Caco-2 (cell line): ENCODE results near the gene MFAP3L. TPM values are rescaled to one million over a fixed set of nuclear protein-coding genes. Genes with fewer than 3 reads are reported as not detected.

Source experiments
- BruUV-seq: library from RNA; stranded (reverse); fragments of 400-500 nt; replicated peaks from 2 replicates; lab custom pipeline; 2021; lab: Mats Ljungman, UMichigan
- CTCF ChIA-PET: fragments of 300-600 bp; sonication (Branson Sonifier 250); formaldehyde crosslinking; loops from one replicate; lab custom pipeline; 2022; ENCODE audit warnings: antibody characterized with exemption; lab: Charles Lee
- POLR2A ChIA-PET: fragments of 300-600 bp; sonication (Branson Sonifier 250); formaldehyde crosslinking; loops from one replicate; lab custom pipeline; 2022; ENCODE audit warnings: antibody characterized with exemption; lab: Charles Lee
- DNase-seq, 2 experiments: peaks; one replicate each; pipeline versions ENCODE4 v3.0.0 to v3.0.0-alpha.2; 2020 to 2022
- H3K27me3 ChIP-seq: replicated peaks from 2 replicates; pipeline ENCODE4 v1.6.0; 2011; ENCODE audit warnings: low read length; ENCODE audit not compliant: control insufficient read depth, insufficient read depth
- H3K36me3 ChIP-seq: 2 replicates; pipeline ENCODE4 v1.5.1; 2011; ENCODE audit warnings: low read length; ENCODE audit not compliant: control insufficient read depth, insufficient read depth
- H3K4me1 ChIP-seq: fragments of 250-450 bp; sonication (Bioruptor Pico); 2 replicates; pipeline ENCODE4 v1.5.1; 2020; ENCODE audit warnings: mild to moderate bottlenecking
- H3K4me3 ChIP-seq: 2 replicates; pipeline ENCODE4 v1.5.1; 2011; ENCODE audit warnings: low read depth, mild to moderate bottlenecking, control low read depth, low read length
- H3K9me3 ChIP-seq: fragments of 250-450 bp; sonication (Bioruptor Pico); 2 replicates; pipeline ENCODE4 v1.5.1; 2020; ENCODE audit warnings: mild to moderate bottlenecking, moderate library complexity
- H3K27ac Mint-ChIP-seq: one replicate; pipeline ENCODE4 v1.8.0; 2022; ENCODE audit warnings: mixed read lengths; ENCODE audit not compliant: unreplicated experiment
- H3K27me3 Mint-ChIP-seq: one replicate; pipeline ENCODE4 v1.8.0; 2022; ENCODE audit warnings: mixed read lengths; ENCODE audit not compliant: insufficient read depth, unreplicated experiment
- H3K36me3 Mint-ChIP-seq: one replicate; pipeline ENCODE4 v1.8.0; 2022; ENCODE audit warnings: mild to moderate bottlenecking, mixed read lengths; ENCODE audit not compliant: insufficient read depth, unreplicated experiment
- H3K4me1 Mint-ChIP-seq: one replicate; pipeline ENCODE4 v1.8.0; 2022; ENCODE audit warnings: low read depth, mixed read lengths; ENCODE audit not compliant: unreplicated experiment
- H3K4me3 Mint-ChIP-seq: one replicate; pipeline ENCODE4 v1.8.0; 2022; ENCODE audit warnings: mild to moderate bottlenecking, moderate library complexity, mixed read lengths; ENCODE audit not compliant: unreplicated experiment
- H3K9me3 Mint-ChIP-seq: one replicate; pipeline ENCODE4 v1.8.0; 2022; ENCODE audit warnings: mixed read lengths; ENCODE audit not compliant: unreplicated experiment
- intact Hi-C: fragments of 100-400 bp; cut with micrococcal nuclease; formaldehyde crosslinking; loops from one replicate; pipeline ENCODE4 v1.10.0; 2022; ENCODE audit not compliant: unreplicated experiment
- total RNA-seq: library from RNA; stranded (reverse); gene quantifications from 2 replicates; pipeline ENCODE4 v1.2.3, GENCODE V29; 2022
- TF ChIP-seq, protein P1 (sequence below), 2 experiments: fragments of 200-600 bp in 1 of 2; IDR thresholded peaks; 1 replicate in 1 of 2; 2 replicates in 1 of 2; pipeline versions ENCODE4 v1.5.1 to v1.8.0; 2011 to 2022; ENCODE audit warnings: antibody characterized with exemption in 1 of 2, control low read depth in 1 of 2, inconsistent platforms in 1 of 2, low read depth in 1 of 2, low read length in 1 of 2, mild to moderate bottlenecking in 1 of 2, moderate library complexity in 1 of 2; ENCODE audit not compliant: insufficient read depth in 1 of 2, severe bottlenecking in 1 of 2, unreplicated experiment in 1 of 2

MFAP3L gene
- total RNA-seq, 1 experiment from 2014 or later = 2.5 TPM

DNA sequence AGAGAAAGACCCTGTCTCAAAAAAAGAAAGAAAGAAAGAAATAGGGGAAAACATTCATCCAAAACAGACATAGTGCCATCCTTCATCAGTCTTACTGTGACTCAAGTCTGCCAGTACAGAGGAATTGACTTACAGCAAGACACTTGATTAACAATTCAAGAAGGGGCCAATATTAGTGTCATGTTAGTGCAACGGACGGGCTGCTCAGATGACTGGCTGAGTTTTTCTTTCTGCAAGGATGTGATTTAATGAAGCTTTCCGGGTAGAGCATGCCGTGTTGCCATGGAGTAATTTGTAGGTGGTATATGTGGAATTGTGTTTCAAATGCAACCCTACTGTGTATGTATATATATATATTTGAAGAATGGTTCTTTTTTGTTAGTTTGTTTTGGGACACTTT, 12.6 kb upstream of the MFAP3L start:
- intact Hi-C loops = no loop called here
- H3K27ac Mint-ChIP-seq = no peak overlapping the region
- H3K4me1 Mint-ChIP-seq = no peaks in the 10 kb centered on the region
- ChIA-PET POLR2A (no interaction called here), CTCF (no interaction called here)
- Histone ChIP-seq H3K4me1 (no peaks in the 10 kb centered on the region), H3K4me3 (no peak overlapping the region), H3K36me3 (no peaks in the 10 kb centered on the region), H3K9me3 (no peaks in the 10 kb centered on the region), H3K27me3 (no peaks in the 10 kb centered on the region)
- no peaks in the 10 kb centered on the region for H3K36me3 Mint-ChIP-seq
- TF ChIP-seq, protein P1, sequence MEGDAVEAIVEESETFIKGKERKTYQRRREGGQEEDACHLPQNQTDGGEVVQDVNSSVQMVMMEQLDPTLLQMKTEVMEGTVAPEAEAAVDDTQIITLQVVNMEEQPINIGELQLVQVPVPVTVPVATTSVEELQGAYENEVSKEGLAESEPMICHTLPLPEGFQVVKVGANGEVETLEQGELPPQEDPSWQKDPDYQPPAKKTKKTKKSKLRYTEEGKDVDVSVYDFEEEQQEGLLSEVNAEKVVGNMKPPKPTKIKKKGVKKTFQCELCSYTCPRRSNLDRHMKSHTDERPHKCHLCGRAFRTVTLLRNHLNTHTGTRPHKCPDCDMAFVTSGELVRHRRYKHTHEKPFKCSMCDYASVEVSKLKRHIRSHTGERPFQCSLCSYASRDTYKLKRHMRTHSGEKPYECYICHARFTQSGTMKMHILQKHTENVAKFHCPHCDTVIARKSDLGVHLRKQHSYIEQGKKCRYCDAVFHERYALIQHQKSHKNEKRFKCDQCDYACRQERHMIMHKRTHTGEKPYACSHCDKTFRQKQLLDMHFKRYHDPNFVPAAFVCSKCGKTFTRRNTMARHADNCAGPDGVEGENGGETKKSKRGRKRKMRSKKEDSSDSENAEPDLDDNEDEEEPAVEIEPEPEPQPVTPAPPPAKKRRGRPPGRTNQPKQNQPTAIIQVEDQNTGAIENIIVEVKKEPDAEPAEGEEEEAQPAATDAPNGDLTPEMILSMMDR (IDR thresholded peaks at IDR 0.05; ENCODE audit: insufficient read depth in 1 of 2, low read depth in 1 of 2, low read length in 1 of 2, severe bottlenecking in 1 of 2, unreplicated experiment in 1 of 2) = no peak
- no peaks in the 10 kb centered on the region for H3K9me3 Mint-ChIP-seq
- no peak overlapping the region for H3K4me3 Mint-ChIP-seq
- no peak for DNase-seq
- no TSS peak for BruUV-seq
- H3K27me3 Mint-ChIP-seq = peaks cover 4% of the 10 kb centered on the region

DNA sequence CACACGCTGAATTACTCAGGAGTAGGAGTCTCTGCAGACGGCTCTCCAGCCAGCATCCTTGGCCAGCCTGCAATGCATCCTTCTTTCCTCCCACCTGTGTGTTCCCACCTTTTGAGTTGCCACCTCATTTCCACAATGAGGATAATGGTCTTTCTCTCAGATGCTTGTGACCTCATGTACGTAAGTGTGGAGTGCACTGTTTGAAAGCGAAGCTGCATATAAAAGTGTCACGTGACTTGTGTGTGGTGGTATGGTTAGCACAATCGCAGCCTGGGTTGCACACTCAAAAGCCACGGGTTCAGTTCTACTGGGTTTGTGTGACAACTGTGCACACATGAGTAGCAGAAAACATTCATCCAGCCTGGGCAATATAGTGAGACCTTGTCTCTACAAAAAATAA, 12.0 kb upstream of the MFAP3L start:
- TF ChIP-seq, protein P1 (IDR thresholded peaks at IDR 0.05; ENCODE audit: insufficient read depth in 1 of 2, low read depth in 1 of 2, low read length in 1 of 2, severe bottlenecking in 1 of 2, unreplicated experiment in 1 of 2) = no peak
- BruUV-seq = no TSS peak
- intact Hi-C loops = no loop called here
- CTCF ChIA-PET = no interaction called here
- Mint-ChIP-seq H3K4me3 (no peak overlapping the region), H3K36me3 (no peaks in the 10 kb centered on the region), H3K27ac (no peak overlapping the region), H3K4me1 (no peaks in the 10 kb centered on the region), H3K27me3 (peaks cover 3% of the 10 kb centered on the region), H3K9me3 (no peaks in the 10 kb centered on the region)
- H3K36me3 ChIP-seq = no peaks in the 10 kb centered on the region
- no peak overlapping the region for H3K4me3 ChIP-seq
- no peaks in the 10 kb centered on the region for H3K4me1 ChIP-seq
- POLR2A ChIA-PET = no interaction called here
- no peak for DNase-seq
- H3K9me3 ChIP-seq = no peaks in the 10 kb centered on the region
- no peaks in the 10 kb centered on the region for H3K27me3 ChIP-seq

DNA sequence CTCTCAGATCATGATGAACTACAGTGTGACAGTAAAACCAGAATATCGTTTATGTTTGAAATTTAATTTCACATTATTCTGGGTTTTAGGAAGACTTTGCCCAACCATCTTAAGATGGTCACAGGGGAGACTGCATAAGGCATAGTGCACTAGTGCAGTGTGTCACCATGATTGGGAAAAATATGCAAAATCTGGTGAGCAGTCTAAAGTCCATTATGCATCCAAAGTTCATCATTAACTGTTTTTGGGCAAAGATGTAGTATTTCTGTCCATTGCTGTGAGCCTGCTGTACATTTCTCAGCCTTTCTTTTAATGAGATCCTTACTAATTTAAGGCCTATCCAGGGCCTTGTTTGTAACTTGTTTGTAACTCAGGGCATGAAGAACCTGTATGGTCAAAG, 11.3 kb upstream of the MFAP3L start:
- ChIA-PET CTCF (no interaction called here), POLR2A (no interaction called here)
- H3K9me3 ChIP-seq = no peaks in the 10 kb centered on the region
- no peak overlapping the region for H3K4me3 ChIP-seq
- H3K4me3 Mint-ChIP-seq = no peak overlapping the region
- no peaks in the 10 kb centered on the region for H3K36me3 Mint-ChIP-seq
- no peaks in the 10 kb centered on the region for H3K36me3 ChIP-seq
- no peaks in the 10 kb centered on the region for H3K4me1 ChIP-seq
- DNase-seq = no peak
- intact Hi-C loops = no loop called here
- TF ChIP-seq, protein P1 (IDR thresholded peaks at IDR 0.05; ENCODE audit: insufficient read depth in 1 of 2, low read depth in 1 of 2, low read length in 1 of 2, severe bottlenecking in 1 of 2, unreplicated experiment in 1 of 2) = no peak
- no peak overlapping the region for H3K27ac Mint-ChIP-seq
- H3K27me3 Mint-ChIP-seq = no peaks in the 10 kb centered on the region
- no peaks in the 10 kb centered on the region for H3K27me3 ChIP-seq
- BruUV-seq = no TSS peak
- no peaks in the 10 kb centered on the region for H3K4me1 Mint-ChIP-seq
- no peaks in the 10 kb centered on the region for H3K9me3 Mint-ChIP-seq
